Trophoblast cell (in vitro differentiated cells and primary cell): ENCODE results near the gene PLCL1.

Experiments used
- DNase-seq, 2 donors: peaks; one replicate each; pipeline ENCODE4 v3.0.0-alpha.2; 2016
- H2AFZ ChIP-seq: 2 replicates; pipeline ENCODE4 v1.6.1; 2013; ENCODE audit warnings: low read length, moderate library complexity, mild to moderate bottlenecking; ENCODE audit not compliant: insufficient read depth, poor library complexity
- H2AK5ac ChIP-seq: 2 replicates; pipeline ENCODE4 v1.6.1; 2013; ENCODE audit warnings: mild to moderate bottlenecking, low read length
- H2BK120ac ChIP-seq: 2 replicates; pipeline ENCODE4 v1.6.1; 2013; ENCODE audit warnings: low read length, mild to moderate bottlenecking, moderate library complexity; ENCODE audit not compliant: insufficient read depth, poor library complexity
- H2BK12ac ChIP-seq: 2 replicates; pipeline ENCODE4 v1.6.1; 2013; ENCODE audit warnings: mild to moderate bottlenecking, low read length, moderate library complexity
- H2BK5ac ChIP-seq: 2 replicates; pipeline ENCODE4 v1.6.1; 2013; ENCODE audit warnings: low read length, low read depth, moderate library complexity, mild to moderate bottlenecking; ENCODE audit not compliant: poor library complexity
- H3K14ac ChIP-seq: 2 replicates; pipeline ENCODE4 v1.6.1; 2013; ENCODE audit warnings: mild to moderate bottlenecking, low read length
- H3K18ac ChIP-seq: 2 replicates; pipeline ENCODE4 v1.6.1; 2013; ENCODE audit warnings: mild to moderate bottlenecking, low read length
- H3K23ac ChIP-seq: 2 replicates; pipeline ENCODE4 v1.6.1; 2013; ENCODE audit warnings: low read length
- H3K27ac ChIP-seq: 2 replicates; pipeline ENCODE4 v1.5.1; 2013; ENCODE audit warnings: low read depth, mild to moderate bottlenecking, inconsistent platforms, low read length, moderate library complexity
- H3K27me3 ChIP-seq: 2 replicates; pipeline ENCODE4 v1.6.1; 2013; ENCODE audit warnings: inconsistent platforms, mild to moderate bottlenecking, low read length, moderate library complexity; ENCODE audit not compliant: insufficient read depth
- H3K36me3 ChIP-seq, 2 experiments: 1 replicate in 1 of 2; 2 replicates in 1 of 2; pipeline ENCODE4 v1.6.1; 2013; ENCODE audit warnings: low read length in 2 of 2, mild to moderate bottlenecking in 2 of 2, moderate library complexity in 1 of 2; ENCODE audit not compliant: insufficient read depth in 2 of 2, control insufficient read depth in 1 of 2
- H3K4ac ChIP-seq: 2 replicates; pipeline ENCODE4 v1.6.1; 2013; ENCODE audit warnings: low read depth, mild to moderate bottlenecking, low read length, moderate library complexity
- H3K4me1 ChIP-seq, 2 experiments: 1 replicate in 1 of 2; 2 replicates in 1 of 2; pipeline ENCODE4 v1.6.1; 2013; ENCODE audit warnings: low read length in 2 of 2, mild to moderate bottlenecking in 2 of 2, moderate library complexity in 1 of 2; ENCODE audit not compliant: insufficient read depth in 2 of 2, control insufficient read depth in 1 of 2
- H3K4me2 ChIP-seq: 2 replicates; pipeline ENCODE4 v1.6.1; 2013; ENCODE audit warnings: inconsistent platforms, mild to moderate bottlenecking, low read length, moderate library complexity
- H3K4me3 ChIP-seq: 2 replicates; pipeline ENCODE4 v1.5.1; 2013; ENCODE audit warnings: mild to moderate bottlenecking, low read depth, low read length, inconsistent platforms
- H3K79me1 ChIP-seq: one replicate; pipeline ENCODE4 v1.6.1; 2013; ENCODE audit warnings: low read length
- H3K79me2 ChIP-seq: 2 replicates; pipeline ENCODE4 v1.6.1; 2013; ENCODE audit warnings: low read length, mild to moderate bottlenecking; ENCODE audit not compliant: control insufficient read depth, insufficient read depth, poor library complexity
- H3K9ac ChIP-seq: 2 replicates; pipeline ENCODE4 v1.6.1; 2013; ENCODE audit warnings: mild to moderate bottlenecking, low read length
- H3K9me3 ChIP-seq: 2 replicates; pipeline ENCODE4 v1.6.1; 2013; ENCODE audit warnings: low read depth, mild to moderate bottlenecking, control low read depth, inconsistent platforms, low read length; ENCODE audit not compliant: insufficient read depth
- H4K12ac ChIP-seq: 2 replicates; pipeline ENCODE4 v1.6.1; 2013; ENCODE audit warnings: low read depth, mild to moderate bottlenecking, low read length, moderate library complexity
- H4K8ac ChIP-seq: 2 replicates; pipeline ENCODE4 v1.6.1; 2013; ENCODE audit warnings: low read depth, mild to moderate bottlenecking, low read length, moderate library complexity
- H4K91ac ChIP-seq: one replicate; pipeline ENCODE4 v1.6.1; 2013; ENCODE audit warnings: low read depth, mild to moderate bottlenecking, low read length, moderate library complexity
- WGBS: extraction: QIAGEN DNeasy Blood & Tissue Kit; methylation state at CpG from one replicate; pipeline ENCODE4 v1.1.7; 2013; ENCODE audit warnings: missing lambda C conversion rate; ENCODE audit not compliant: insufficient read length, insufficient coverage; ENCODE audit errors: extremely low coverage; 5-methylcytosine and 5-hydroxymethylcytosine counted together

The PLCL1 gene

GRCh38 chr2:197863744-197864143 lies 59.4 kb downstream of the PLCL1 start:
- H2BK5ac ChIP-seq = no peak overlapping the region
- no peak overlapping the region for H3K23ac ChIP-seq
- H2AFZ ChIP-seq = no peak overlapping the region
- no peaks in the 10 kb centered on the region for H3K4me1 ChIP-seq
- H3K4me3 ChIP-seq = no peak overlapping the region
- H4K12ac ChIP-seq = no peak overlapping the region
- H3K4me2 ChIP-seq = no peak overlapping the region
- no peaks in the 10 kb centered on the region for H3K36me3 ChIP-seq
- H4K8ac ChIP-seq = no peak overlapping the region
- H3K27me3 ChIP-seq = no peaks in the 10 kb centered on the region
- no peak overlapping the region for H2AK5ac ChIP-seq
- no peak overlapping the region for H3K14ac ChIP-seq
- no peaks in the 10 kb centered on the region for H3K79me2 ChIP-seq
- H3K27ac ChIP-seq = no peak overlapping the region
- H3K18ac ChIP-seq = no peak overlapping the region
- no peaks in the 10 kb centered on the region for H3K9me3 ChIP-seq
- no peak overlapping the region for H2BK120ac ChIP-seq
- no peak for DNase-seq
- no CpG with 5 or more reads among the region's 1 CpG for WGBS
- no peak overlapping the region for H3K4ac ChIP-seq
- H3K79me1 ChIP-seq = no peaks in the 10 kb centered on the region
- no peak overlapping the region for H2BK12ac ChIP-seq
- no peak overlapping the region for H4K91ac ChIP-seq
- H3K9ac ChIP-seq = no peak overlapping the region

GRCh38 chr2:197866455-197866854 lies 62.1 kb downstream of the PLCL1 start:
- no peak overlapping the region for H4K8ac ChIP-seq
- H2AFZ ChIP-seq = no peak overlapping the region
- H4K12ac ChIP-seq = no peak overlapping the region
- no peak overlapping the region for H2AK5ac ChIP-seq
- H2BK120ac ChIP-seq = no peak overlapping the region
- DNase-seq = no peak
- no peak overlapping the region for H2BK12ac ChIP-seq
- no peak overlapping the region for H3K14ac ChIP-seq
- peaks cover 0 to 1% of the 10 kb centered on the region in 2 experiments for H3K4me1 ChIP-seq
- no peak overlapping the region for H3K4me2 ChIP-seq
- no peaks in the 10 kb centered on the region for H3K27me3 ChIP-seq
- H3K18ac ChIP-seq = no peak overlapping the region
- H3K23ac ChIP-seq = no peak overlapping the region
- no peak overlapping the region for H3K27ac ChIP-seq
- H3K9me3 ChIP-seq = no peaks in the 10 kb centered on the region
- H3K4ac ChIP-seq = no peak overlapping the region
- no peak overlapping the region for H3K9ac ChIP-seq
- H3K4me3 ChIP-seq = no peak overlapping the region
- no peaks in the 10 kb centered on the region for H3K36me3 ChIP-seq
- no peak overlapping the region for H2BK5ac ChIP-seq
- H3K79me1 ChIP-seq = no peaks in the 10 kb centered on the region
- no peaks in the 10 kb centered on the region for H3K79me2 ChIP-seq
- H4K91ac ChIP-seq = no peak overlapping the region

- no CpG with 5 or more reads among the region's 2 CpGs for WGBS
- Histone ChIP-seq H2BK120ac (no peak overlapping the region), H3K18ac (no peak overlapping the region), H2AFZ (no peak overlapping the region), H3K4ac (no peak overlapping the region), H3K4me3 (no peak overlapping the region), H3K79me1 (no peaks in the 10 kb centered on the region), H4K91ac (no peak overlapping the region), H2BK12ac (no peak overlapping the region), H3K4me1 (peaks cover 0 to 1% of the 10 kb centered on the region in 2 experiments), H3K9me3 (no peaks in the 10 kb centered on the region), H3K36me3 (no peaks in the 10 kb centered on the region), H3K9ac (no peak overlapping the region), H3K27me3 (no peaks in the 10 kb centered on the region), H2BK5ac (no peak overlapping the region), H3K4me2 (no peak overlapping the region), H3K23ac (no peak overlapping the region), H4K12ac (no peak overlapping the region), H4K8ac (no peak overlapping the region), H3K14ac (no peak overlapping the region), H3K79me2 (no peaks in the 10 kb centered on the region), H3K27ac (no peak overlapping the region), H2AK5ac (no peak overlapping the region)
- no peak for DNase-seq
These were observed 62.6 kb downstream of the PLCL1 start for GRCh38 chr2:197867033-197867432.

GRCh38 chr2:197867624-197868023 lies 63.2 kb downstream of the PLCL1 start:
- Histone ChIP-seq H2BK12ac (no peak overlapping the region), H3K18ac (no peak overlapping the region), H3K9me3 (no peaks in the 10 kb centered on the region), H3K27ac (no peak overlapping the region), H3K4me1 (peaks cover 0 to 1% of the 10 kb centered on the region in 2 experiments), H3K4ac (no peak overlapping the region), H3K14ac (no peak overlapping the region), H3K4me2 (no peak overlapping the region), H2AK5ac (no peak overlapping the region), H3K36me3 (no peaks in the 10 kb centered on the region), H3K27me3 (no peaks in the 10 kb centered on the region), H3K9ac (no peak overlapping the region), H3K79me2 (no peaks in the 10 kb centered on the region), H3K79me1 (no peaks in the 10 kb centered on the region), H3K4me3 (no peak overlapping the region), H4K8ac (no peak overlapping the region), H2BK5ac (no peak overlapping the region), H3K23ac (no peak overlapping the region), H2BK120ac (no peak overlapping the region), H4K91ac (no peak overlapping the region), H4K12ac (no peak overlapping the region), H2AFZ (no peak overlapping the region)
- no CpG with 5 or more reads among the region's 3 CpGs for WGBS
- DNase-seq = no peak
